A549 (cell line): Measurements from ENCODE around the gene PLAC1. TPM values are rescaled to one million over a fixed set of nuclear protein-coding genes. Genes with fewer than 3 reads are reported as not detected.

ENCODE experiments used
- ATOH8 ChIP-seq: fragments of 250-450 bp; sonication (Bioruptor Pico); IDR thresholded peaks from 2 replicates; pipeline ENCODE4 v1.5.0; 2020; ENCODE audit warnings: low read depth, mild to moderate bottlenecking, moderate library complexity
- BCL3 ChIP-seq: fragments of >200 bp; sonication (Bioruptor Twin); formaldehyde crosslinking; IDR thresholded peaks from 3 replicates; pipeline ENCODE4 v1.6.1; 2016
- CBX8 ChIP-seq: fragments of 200-600 bp; sonication (generic); IDR thresholded peaks from 2 replicates; pipeline ENCODE4 v1.6.1; 2016
- EHMT2 ChIP-seq: fragments of 200-600 bp; sonication (generic); IDR thresholded peaks from 2 replicates; pipeline ENCODE4 v1.6.1; 2016; ENCODE audit warnings: antibody characterized with exemption, low read depth, mild to moderate bottlenecking, moderate library complexity
- EP300 ChIP-seq, 2 experiments: fragments of >200 bp; sonication (Bioruptor Twin); formaldehyde crosslinking; IDR thresholded peaks; 2 replicates in 1 of 2; 3 replicates in 1 of 2; pipeline ENCODE4 v1.6.1; 2016 to 2017
- FOSL2 ChIP-seq, 2 experiments: fragments of 450-650 bp in 1 of 2; fragments of >200 bp in 1 of 2; sonication (Bioruptor Twin) in 1 of 2; formaldehyde crosslinking; IDR thresholded peaks; 2 replicates each; pipeline versions ENCODE4 v1.5.0 to v1.6.1; 2016 to 2020; ENCODE audit warnings: mild to moderate bottlenecking in 1 of 2, moderate library complexity in 1 of 2
- FOXS1 ChIP-seq: fragments of 250-450 bp; sonication (Bioruptor Pico); IDR thresholded peaks from 2 replicates; pipeline ENCODE4 v1.5.0; 2020; ENCODE audit warnings: mild to moderate bottlenecking, moderate library complexity
- GATA3 ChIP-seq: IDR thresholded peaks from 2 replicates; pipeline ENCODE4 v1.6.1; 2012; ENCODE audit warnings: borderline replicate concordance
- HDAC2 ChIP-seq: fragments of 200-600 bp; sonication (generic); IDR thresholded peaks from 2 replicates; pipeline ENCODE4 v1.6.1; 2016
- HOXA7 ChIP-seq: fragments of 250-450 bp; sonication (Bioruptor Pico); IDR thresholded peaks from 2 replicates; pipeline ENCODE4 v1.5.0; 2020; ENCODE audit warnings: mild to moderate bottlenecking, moderate library complexity
- JUN ChIP-seq, 2 experiments: fragments of >200 bp; sonication (Bioruptor Twin); formaldehyde crosslinking; IDR thresholded peaks; 2 replicates in 1 of 2; 3 replicates in 1 of 2; pipeline ENCODE4 v1.6.1; 2016 to 2017
- KDM5A ChIP-seq: fragments of 200-600 bp; sonication (generic); IDR thresholded peaks from 2 replicates; pipeline ENCODE4 v1.6.1; 2016; ENCODE audit warnings: antibody characterized with exemption, mild to moderate bottlenecking
- MAFK ChIP-seq: fragments of 450-650 bp; IDR thresholded peaks from 2 replicates; pipeline ENCODE4 v1.6.1; 2014; ENCODE audit not compliant: partially characterized antibody
- MAZ ChIP-seq: fragments of 150-350 bp; IDR thresholded peaks from 2 replicates; pipeline ENCODE4 v1.6.1; 2014; ENCODE audit warnings: antibody characterized with exemption, low read depth, low read length, borderline replicate concordance
- NPAS2 ChIP-seq: fragments of 250-450 bp; sonication (Bioruptor Pico); IDR thresholded peaks from 2 replicates; pipeline ENCODE4 v1.8.0; 2022; ENCODE audit warnings: mild to moderate bottlenecking, moderate library complexity, borderline replicate concordance
- PHF8 ChIP-seq: fragments of 200-600 bp; sonication (generic); IDR thresholded peaks from 2 replicates; pipeline ENCODE4 v1.6.1; 2016; ENCODE audit warnings: low read depth, mild to moderate bottlenecking, antibody characterized with exemption, moderate library complexity, borderline replicate concordance
- POLR2A ChIP-seq: IDR thresholded peaks from 2 replicates; pipeline ENCODE4 v1.6.1; 2012; ENCODE audit warnings: mild to moderate bottlenecking, low read length
- RCOR1 ChIP-seq: fragments of 150-350 bp; IDR thresholded peaks from 2 replicates; pipeline ENCODE4 v1.6.1; 2014; ENCODE audit warnings: antibody characterized with exemption, low read length, low read depth
- RFX5 ChIP-seq: fragments of 450-650 bp; IDR thresholded peaks from 2 replicates; pipeline ENCODE4 v1.7.1; 2014; ENCODE audit warnings: antibody characterized with exemption, mild to moderate bottlenecking, moderate library complexity
- SMC3 ChIP-seq: fragments of >200 bp; sonication (Bioruptor Twin); formaldehyde crosslinking; IDR thresholded peaks from 3 replicates; pipeline ENCODE4 v1.6.1; 2018; ENCODE audit warnings: inconsistent platforms
- TFCP2L1 ChIP-seq: fragments of 250-450 bp; sonication (Bioruptor Pico); IDR thresholded peaks from 2 replicates; pipeline ENCODE4 v1.5.0; 2021; ENCODE audit warnings: mild to moderate bottlenecking
- ZSCAN20 ChIP-seq: fragments of 250-450 bp; sonication (Bioruptor Pico); IDR thresholded peaks from 2 replicates; pipeline ENCODE4 v1.8.0; 2022; ENCODE audit warnings: mild to moderate bottlenecking, moderate library complexity
- polyA plus RNA-seq, 4 experiments: library from polyadenylated mRNA; depleted of rRNA in 3 of 4; stranded (reverse); fragments of >200 nt; fragmentation: RNase III in 1 of 4; extraction: RNeasy Plus Mini Kit Qiagen cat#74134 plus additional on column Dnase treatment in 1 of 4; gene quantifications; 2 replicates in 3 of 4; 3 replicates in 1 of 4; pipeline ENCODE4 v1.2.3, GENCODE V29; 2011 to 2017
- TF ChIP-seq, protein P1 (sequence below): fragments of >200 bp; sonication (Bioruptor Twin); formaldehyde crosslinking; IDR thresholded peaks from 3 replicates; pipeline ENCODE4 v1.5.1; 2016
- TF ChIP-seq, protein P2 (sequence below): fragments of 250-450 bp; sonication (Bioruptor Pico); IDR thresholded peaks from 2 replicates; pipeline ENCODE4 v1.5.0; 2021; ENCODE audit warnings: mild to moderate bottlenecking, moderate library complexity, borderline replicate concordance

Gene PLAC1
- polyA plus RNA-seq, 2 of the 4 experiments (the other 2 are of a cell fraction), result 0.79 to 2.6 TPM

GRCh38 chrX:134670134-134670924 is 12.1 kb upstream of the PLAC1 start (continued):
- TF ChIP-seq BCL3, result 0 out of 3 replicates have a peak, but pooled peaks have one; percentile 34
- peak; percentile 91 for TF ChIP-seq MAFK
- no peak for TF ChIP-seq FOXS1 (CRISPR knock-in tag)
- TF ChIP-seq RCOR1, result no peak
- no peak for TF ChIP-seq MAZ
- peak; percentile 63 to 78; a peak in 4 of 5 replicates for TF ChIP-seq EP300 (IDR thresholded peaks at IDR 0.05)
- peak in 1 of 2 experiments; percentile 79; a peak in 4 of 5 replicates for TF ChIP-seq JUN (IDR thresholded peaks at IDR 0.05)
- no peak for TF ChIP-seq KDM5A
- TF ChIP-seq CBX8, result no peak
- TF ChIP-seq, protein P1, sequence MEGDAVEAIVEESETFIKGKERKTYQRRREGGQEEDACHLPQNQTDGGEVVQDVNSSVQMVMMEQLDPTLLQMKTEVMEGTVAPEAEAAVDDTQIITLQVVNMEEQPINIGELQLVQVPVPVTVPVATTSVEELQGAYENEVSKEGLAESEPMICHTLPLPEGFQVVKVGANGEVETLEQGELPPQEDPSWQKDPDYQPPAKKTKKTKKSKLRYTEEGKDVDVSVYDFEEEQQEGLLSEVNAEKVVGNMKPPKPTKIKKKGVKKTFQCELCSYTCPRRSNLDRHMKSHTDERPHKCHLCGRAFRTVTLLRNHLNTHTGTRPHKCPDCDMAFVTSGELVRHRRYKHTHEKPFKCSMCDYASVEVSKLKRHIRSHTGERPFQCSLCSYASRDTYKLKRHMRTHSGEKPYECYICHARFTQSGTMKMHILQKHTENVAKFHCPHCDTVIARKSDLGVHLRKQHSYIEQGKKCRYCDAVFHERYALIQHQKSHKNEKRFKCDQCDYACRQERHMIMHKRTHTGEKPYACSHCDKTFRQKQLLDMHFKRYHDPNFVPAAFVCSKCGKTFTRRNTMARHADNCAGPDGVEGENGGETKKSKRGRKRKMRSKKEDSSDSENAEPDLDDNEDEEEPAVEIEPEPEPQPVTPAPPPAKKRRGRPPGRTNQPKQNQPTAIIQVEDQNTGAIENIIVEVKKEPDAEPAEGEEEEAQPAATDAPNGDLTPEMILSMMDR, result no peak
- peak; percentile 48 for TF ChIP-seq FOSL2 (IDR thresholded peaks at IDR 0.05)
- peak; percentile 72 for TF ChIP-seq FOSL2 (CRISPR knock-in tag; IDR thresholded peaks at IDR 0.05)
- TF ChIP-seq POLR2A, result no peak
- peak; percentile 90 for TF ChIP-seq GATA3
- TF ChIP-seq TFCP2L1 (CRISPR knock-in tag), result no peak
- TF ChIP-seq NPAS2 (CRISPR knock-in tag), result no peak
- no peak for TF ChIP-seq RFX5
- no peak for TF ChIP-seq ZSCAN20 (CRISPR knock-in tag)
- TF ChIP-seq, protein P2, sequence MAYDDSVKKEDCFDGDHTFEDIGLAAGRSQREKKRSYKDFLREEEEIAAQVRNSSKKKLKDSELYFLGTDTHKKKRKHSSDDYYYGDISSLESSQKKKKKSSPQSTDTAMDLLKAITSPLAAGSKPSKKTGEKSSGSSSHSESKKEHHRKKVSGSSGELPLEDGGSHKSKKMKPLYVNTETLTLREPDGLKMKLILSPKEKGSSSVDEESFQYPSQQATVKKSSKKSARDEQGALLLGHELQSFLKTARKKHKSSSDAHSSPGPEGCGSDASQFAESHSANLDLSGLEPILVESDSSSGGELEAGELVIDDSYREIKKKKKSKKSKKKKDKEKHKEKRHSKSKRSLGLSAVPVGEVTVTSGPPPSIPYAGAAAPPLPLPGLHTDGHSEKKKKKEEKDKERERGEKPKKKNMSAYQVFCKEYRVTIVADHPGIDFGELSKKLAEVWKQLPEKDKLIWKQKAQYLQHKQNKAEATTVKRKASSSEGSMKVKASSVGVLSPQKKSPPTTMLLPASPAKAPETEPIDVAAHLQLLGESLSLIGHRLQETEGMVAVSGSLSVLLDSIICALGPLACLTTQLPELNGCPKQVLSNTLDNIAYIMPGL (CRISPR knock-in tag), result no peak
- no peak for TF ChIP-seq HDAC2
- TF ChIP-seq EHMT2, result no peak
- TF ChIP-seq HOXA7 (CRISPR knock-in tag), result no peak
- peak; percentile 33; the same call in 2 of the 3 replicates for TF ChIP-seq SMC3
- peak; percentile 35; the same call in 1 of the 2 replicates for TF ChIP-seq ATOH8 (CRISPR knock-in tag)
- no peak for TF ChIP-seq PHF8
